NCI-H510A (cell line): ENCODE data around the gene RGMA.

Source experiments
- DNase-seq: peaks from one replicate; lab custom pipeline; 2025; lab: John Stamatoyannopoulos, UW

RGMA gene, protein sequence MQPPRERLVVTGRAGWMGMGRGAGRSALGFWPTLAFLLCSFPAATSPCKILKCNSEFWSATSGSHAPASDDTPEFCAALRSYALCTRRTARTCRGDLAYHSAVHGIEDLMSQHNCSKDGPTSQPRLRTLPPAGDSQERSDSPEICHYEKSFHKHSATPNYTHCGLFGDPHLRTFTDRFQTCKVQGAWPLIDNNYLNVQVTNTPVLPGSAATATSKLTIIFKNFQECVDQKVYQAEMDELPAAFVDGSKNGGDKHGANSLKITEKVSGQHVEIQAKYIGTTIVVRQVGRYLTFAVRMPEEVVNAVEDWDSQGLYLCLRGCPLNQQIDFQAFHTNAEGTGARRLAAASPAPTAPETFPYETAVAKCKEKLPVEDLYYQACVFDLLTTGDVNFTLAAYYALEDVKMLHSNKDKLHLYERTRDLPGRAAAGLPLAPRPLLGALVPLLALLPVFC

DNA sequence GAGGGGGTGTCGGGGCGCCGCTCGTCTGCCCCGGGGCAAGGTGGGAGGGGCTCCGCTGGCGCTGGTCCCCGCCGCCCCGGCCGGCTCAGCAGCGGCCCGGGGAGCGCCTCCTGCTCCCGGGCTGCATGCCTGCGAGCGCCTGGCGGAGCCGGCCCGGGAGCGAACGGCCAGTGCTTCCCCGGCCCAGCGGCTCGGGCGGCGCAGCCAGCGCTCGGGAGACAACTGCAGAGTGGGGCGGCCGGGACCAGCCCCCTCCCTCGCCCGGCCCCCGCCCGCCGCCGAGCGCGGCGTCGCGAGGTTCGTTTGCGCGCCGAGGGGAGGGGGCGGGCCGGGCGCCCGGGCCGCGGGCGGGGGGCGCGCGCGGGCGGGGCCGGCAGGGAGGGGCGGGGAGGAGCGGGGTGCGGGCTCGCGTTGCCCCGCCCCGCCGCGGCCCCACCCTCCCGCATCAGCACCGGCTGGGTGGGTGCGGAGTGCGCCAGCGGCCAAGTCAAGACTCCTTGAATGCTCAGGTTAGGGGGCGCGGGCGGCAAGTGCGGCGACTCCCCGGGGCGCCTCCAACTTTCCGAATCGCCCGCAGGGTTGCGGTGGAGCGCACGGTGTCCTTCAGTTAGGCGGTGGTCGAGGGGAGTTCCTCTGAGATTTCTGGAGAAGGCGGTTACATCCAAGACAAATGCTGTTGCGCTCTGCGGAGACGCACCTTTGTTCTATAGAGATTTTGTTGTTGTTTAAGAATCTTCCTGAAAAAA lies at the start of gene RGMA:
RGMA (minus strand) TSS at position 231 of the 746 bp plus-strand sequence. CDS start 279 bp downstream, outside the sequence.
- no peak for DNase-seq

DNA sequence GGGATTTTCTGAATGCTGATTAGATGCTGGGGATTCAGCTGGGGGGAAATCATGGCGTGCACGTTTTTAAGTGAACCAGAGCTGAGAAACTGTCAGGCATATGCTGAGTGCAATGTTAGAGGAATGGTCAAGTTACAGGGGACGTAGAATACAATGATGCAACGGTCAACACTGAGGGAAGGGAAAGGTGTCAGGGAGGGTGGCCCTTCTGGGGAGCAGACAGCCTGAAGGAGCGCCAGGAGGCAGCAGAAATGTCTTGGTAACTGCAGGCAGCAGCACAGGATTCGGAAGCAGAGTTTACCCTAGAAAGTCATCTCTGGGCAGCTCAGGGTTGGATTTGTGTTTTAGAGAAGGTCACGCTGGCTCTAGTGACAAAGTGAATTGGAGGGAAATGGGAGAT lies 47.6 kb upstream of the RGMA start:
- DNase-seq, result no peak

DNA sequence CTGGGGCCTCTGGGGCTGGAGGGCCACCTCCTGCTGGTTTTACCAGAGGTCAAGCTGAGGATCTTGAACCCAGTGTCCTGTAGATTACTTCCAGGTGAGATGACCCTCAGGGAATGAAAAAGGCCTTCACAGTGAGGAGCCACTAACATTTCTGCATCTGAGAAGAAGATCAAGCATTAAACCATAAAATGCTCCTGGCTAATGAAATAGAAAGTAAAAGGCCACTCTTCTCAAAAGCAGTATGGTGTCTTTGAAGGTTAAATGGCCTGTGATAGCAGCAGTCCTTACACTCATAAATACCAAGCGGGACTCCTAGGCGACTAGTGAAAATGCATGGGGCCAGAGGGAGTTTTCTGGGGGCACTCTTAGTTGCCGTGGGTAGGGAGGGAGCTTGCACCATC lies 47.0 kb upstream of the RGMA start:
- DNase-seq, result no peak

DNA sequence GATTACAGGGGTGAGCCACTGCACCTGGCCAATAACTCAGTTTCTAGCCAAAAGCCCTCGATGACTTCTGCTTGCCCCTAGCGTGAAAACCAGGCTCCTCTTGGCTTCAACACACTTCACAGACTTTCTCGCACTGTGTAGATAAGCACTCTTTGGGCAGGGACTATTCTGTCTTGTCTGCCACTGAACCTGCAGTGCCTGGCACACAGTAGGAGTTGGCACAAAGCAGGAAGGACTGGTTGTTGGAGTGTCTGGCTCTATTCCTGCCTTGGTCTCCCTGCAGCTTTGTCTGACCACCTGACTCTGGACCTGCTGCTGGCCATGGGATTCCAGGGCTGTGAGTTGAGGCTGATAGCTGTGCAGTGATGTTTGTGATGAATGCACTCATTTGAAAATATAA lies 46.4 kb upstream of the RGMA start:
- DNase-seq, result no peak

DNA sequence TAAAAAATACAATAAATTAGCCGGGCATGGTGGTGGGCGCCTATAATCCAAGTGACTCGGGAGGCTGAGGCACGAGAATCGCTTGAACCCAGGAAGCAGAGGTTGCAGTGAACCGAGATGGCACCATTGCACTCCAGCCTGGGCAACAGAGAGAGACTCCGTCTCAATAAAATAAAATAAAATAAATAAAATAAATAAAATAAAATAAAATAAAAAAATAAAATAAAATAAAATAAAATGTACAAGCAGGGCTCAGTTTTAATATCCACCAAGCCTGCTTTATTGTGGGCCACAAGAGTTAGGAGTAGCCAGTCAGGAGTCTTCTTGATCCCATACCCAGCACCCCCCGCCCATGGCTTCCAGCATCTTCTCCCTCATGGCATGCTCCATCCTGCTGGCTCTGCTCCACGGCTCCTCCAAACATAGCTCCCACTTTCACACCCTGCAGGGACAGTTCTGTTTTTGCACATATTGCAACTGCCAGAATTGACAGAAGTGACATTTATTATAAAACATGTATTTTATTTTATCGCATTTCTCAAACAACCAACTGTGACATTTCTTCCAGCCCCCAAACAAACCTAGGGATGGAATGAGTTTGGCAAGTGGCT lies 42.6 kb upstream of the RGMA start:
- no peak for DNase-seq

DNA sequence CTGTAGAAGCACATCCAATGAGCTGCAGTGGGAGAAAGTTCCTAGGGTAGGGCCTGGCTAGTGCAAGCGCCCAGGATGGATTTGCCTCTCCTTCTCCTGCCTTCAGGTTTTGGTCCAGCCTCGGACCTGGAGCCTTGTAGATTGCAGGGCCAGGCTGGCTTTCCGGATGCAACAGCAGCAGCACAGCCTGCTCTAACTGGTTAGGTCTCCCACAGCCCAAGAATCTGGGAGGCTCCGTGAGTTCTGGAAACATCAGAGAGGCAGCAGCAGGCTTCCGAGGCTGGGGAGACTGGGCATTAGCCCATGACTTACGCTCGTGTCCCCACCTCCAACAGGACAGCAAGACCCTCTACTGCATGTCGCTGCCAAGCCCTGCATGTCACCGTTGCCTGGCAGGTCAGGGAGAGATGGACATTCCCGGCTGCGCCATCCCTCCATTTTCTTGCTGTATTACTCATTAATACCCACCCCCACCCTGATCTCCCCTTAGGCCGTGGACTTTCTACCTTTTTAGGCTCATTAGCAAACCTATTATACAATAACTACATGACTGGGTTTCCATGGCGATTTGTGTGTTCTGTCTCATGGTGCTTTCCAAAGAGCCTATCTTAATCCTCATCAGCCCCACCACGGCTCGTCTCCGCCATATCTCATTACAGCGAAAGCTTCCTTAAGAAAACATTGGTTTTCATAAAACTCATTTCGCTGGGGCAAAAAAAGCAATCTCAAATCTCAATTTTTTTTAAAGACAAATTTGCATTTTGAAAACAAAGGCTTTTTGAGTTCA lies 40.9 kb upstream of the RGMA start:
- DNase-seq, result no peak

DNA sequence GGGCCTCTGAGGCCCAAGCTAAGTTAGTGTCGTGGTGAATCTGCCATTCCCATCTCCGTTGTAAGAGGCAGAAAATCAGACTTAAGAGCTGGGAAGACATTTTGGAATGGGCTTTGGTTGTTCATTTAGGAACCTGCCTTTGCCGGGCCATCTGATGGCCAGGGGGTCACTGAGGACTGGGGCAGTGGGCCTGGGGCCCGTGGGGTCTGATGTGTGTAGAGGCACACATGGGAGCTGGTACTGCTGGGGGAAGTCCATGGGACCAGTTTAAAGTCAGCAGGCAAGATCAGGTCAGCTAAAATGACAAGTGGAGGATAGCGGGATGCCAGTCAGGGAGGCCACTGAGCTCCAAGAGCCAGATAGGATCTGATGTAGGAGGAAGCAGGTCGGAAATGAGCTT lies 38.3 kb upstream of the RGMA start:
- no peak for DNase-seq

DNA sequence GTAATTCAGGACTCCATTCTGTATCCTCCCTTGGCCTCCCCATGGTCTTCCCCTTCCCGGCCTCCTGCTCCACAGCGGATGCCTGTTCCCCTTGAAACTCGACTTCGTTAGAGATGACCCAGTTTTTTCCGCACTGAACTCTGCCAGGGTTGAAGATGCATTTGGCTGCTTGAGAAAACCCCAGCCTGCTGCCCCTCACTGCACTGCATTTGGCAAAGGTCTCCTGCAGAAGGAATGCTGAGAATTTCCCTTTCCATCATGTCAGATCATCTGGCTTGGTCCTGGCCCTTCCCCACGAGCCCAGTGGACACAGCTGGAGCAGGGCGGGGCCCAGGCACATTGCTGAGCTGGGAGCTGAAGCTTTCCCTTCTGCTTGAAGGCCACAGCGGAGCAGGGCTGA lies 37.6 kb upstream of the RGMA start:
- DNase-seq, result no peak

DNA sequence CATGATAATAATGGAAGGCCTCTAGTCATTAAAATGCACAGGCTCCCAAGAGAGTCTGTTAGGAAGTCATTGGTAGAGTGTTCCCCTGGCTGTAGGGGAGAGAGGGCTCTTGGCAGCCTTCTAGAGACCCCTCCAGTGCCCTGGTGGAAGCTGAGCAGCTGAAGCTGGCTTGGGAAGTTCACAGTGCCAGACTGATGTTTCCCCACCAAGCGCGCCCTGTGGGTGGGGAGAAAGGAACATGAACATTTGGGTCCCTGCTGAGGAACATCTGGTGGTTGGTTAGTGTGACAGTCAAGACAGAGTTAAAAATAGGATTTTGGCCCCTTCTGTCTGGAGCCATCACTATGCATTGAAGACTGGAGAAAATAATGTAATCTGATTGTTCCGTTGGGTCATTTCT lies 37.1 kb upstream of the RGMA start:
- no peak for DNase-seq

DNA sequence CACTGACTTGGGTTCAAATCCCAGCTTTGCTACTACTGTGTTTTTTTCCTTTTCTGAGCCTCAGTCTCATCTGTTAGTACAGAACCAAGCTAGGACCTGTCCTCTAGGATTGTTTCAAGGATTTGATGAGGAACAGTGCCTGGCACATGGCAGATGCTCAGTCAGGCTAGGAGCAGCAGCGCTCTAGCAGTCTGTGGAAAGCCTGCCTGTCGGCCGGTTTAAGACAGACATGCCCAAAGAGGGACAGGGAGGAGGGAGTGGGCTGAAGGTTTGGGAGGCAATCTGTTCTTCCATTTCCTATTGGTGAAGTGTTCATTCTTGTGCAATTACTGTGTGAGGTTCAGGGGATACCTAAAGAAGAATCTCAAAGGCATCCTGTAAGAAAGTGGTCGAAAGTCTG lies 35.1 kb upstream of the RGMA start:
- DNase-seq, result no peak

DNA sequence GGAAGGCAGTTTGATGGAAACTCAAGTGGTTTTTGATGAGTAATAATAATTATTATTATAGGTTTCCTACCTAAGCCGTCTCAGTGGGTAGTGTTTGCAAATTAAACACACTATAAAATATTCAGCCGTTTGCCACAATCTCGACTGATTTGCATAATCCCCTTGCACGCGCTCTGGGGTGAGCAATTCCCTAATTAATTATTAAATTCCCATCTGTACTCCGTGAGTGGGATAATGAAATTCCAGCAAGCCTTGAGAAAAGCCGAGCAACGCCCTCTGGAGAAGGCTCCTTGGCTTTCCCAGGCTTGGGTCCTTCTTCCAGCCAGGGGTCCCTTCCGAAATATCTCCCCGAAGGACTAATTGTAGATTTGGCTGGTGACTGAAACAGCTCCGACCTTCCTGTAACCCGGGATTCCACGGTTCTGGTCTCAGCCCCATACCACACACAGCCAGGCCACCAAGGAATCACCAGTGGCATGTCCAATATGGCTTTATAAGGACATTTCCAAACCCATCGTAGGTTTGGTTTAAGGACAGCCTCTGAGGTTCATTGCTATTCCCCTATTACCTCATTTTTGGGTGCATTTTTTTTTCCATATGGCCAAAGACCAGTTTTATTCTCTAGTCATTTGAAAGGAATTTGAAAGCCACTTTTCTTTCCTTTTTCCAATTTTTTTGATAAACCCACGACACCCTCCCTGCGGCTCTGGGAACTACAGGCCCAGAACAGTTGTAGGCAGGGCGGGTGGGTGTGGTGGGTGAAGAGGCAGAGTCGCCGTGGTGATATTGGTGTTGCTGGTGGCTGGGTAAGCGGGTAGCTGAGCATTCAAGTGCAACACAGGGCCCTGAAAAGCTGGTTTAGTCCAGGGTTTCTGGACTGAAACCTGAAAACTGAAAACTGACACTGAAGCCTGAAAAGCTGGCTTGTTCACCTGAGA lies 33.2 kb upstream of the RGMA start:
- DNase-seq, result no peak

DNA sequence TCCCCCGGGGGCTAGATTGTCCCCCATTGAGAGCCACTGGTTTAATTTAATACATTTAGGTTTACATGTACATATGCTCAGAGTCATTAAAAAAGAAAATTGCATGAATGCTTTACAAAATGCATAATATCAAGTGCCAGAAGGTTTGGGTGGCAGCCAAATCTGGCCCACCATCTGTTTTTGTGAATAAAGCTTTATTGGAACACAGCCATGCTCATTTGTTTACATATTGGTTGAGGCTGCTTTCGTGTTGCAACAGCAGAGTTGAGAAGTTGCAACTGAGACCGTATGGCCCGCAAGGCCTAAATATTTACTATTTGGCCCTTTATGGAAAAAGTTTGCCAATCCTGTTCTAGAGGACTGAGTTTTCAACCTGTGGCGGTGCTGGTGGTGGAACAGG lies 32.1 kb upstream of the RGMA start:
- DNase-seq, result no peak

DNA sequence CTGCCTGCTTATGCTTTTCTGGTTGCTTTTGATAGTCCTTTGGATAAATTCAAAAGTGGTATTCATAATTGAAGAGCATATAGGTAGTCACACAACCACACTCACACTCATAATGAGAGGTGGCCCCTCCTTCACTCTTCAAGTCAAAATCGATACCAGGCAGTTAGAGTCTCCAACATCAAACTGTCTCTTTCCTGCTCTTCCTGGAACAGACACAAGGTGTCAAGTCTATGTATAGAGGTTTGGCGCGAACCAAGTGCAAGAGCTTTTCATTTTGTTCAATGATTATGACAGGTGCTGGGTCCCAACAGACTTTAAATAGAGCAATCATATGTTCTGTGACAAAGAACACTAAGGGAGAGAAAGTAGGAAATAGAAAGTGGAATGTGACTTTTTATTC lies 29.9 kb upstream of the RGMA start:
- no peak for DNase-seq

DNA sequence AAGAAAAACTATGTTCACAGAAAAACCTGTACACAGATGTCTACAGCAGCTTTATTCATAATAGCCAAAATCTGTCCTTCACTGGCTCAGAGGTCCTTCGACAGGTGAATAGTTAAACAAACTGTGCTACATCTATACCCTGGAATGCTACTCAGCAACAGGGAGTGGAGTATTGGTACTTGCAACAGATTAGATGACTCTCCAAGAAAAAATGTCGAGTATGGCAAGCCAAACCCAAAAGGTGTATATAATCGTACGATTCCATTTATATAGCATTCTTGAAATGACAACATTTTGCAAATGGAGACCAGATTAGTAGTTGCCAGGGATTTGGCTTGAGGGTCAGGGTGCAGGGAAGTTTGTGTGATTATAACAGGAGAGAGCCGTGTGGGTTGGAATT lies 22.4 kb upstream of the RGMA start:
- DNase-seq, result no peak

DNA sequence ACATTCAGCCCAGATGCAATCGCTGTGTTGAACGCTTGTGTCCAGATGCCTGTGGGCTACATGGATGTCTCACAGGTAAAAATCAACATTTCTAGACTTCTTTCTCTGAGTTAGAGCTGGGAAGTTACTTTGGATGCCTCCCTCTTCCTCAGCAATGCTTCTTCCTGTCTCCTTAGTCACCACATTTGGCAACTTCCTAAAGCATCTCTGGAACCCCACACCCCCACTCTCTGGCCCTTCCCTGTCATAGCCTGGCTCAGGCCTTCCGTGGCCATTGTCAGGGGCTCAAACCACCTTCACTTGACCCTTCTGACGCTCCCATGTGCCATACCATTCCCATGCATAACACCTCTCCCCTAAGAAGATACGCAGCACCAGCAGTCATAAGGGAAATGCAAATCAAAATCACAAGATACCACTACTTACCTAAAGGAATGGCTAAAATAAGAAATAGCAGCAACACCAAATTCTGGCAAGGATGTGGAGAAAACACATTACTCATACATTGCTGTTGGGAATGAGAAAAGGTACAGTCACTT lies 21.6 kb upstream of the RGMA start:
- no peak for DNase-seq

DNA sequence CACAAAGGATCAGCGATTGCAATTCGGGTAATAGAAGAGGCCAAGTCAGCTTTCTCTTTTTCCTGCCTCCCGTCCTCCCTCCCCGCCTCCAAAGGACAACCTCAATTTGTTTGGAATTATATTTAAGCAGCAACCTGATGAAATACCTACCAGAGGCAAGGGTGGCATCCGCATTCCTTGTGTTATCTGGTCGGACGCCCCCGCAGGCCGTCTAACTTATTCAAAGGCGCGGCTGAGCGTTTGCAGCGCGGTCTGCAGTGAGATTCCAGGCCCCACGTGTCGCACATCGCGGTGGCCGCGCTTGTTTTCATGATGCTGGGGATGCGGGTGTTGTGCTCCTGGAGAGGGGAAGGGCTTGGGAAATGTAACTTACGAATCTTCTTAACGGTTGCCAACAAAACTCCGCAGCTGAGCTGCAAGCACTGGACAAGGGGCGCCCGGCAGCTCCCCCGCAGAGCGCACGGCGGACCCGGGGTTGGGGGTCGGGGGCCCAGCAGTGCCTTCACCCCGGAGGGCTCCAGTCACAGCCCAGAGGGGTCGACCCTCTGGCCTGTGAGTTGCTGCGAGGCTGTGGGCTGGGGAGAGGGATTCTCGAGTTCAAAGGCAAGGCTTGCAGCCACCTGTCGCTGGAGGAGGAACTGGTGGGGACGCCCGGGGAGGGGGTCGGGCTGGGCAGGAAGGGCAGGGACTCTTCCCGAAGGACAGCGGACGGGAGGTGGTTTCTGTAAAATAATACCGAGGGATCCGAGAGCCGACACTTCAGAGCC lies 20.5 kb upstream of the RGMA start:
- DNase-seq, result no peak

DNA sequence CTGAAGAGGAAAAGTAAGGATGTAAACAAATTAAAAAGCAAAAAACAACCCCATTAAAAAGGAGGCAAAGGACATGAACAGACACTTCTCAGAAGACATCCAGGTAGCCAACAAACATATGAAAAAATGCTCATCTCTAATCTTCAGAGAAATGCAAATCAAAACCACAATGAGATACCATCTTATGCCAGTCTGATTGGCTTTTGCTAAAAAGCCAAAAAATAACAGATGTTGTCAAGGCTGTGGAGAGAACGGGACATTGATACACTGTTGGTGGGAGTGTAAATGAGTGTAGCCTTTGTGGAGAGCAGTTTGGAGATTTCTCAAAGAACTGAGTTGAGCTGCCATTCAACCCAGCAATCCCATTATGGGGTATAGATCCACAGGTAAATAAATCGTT lies 18.6 kb upstream of the RGMA start:
- no peak for DNase-seq

DNA sequence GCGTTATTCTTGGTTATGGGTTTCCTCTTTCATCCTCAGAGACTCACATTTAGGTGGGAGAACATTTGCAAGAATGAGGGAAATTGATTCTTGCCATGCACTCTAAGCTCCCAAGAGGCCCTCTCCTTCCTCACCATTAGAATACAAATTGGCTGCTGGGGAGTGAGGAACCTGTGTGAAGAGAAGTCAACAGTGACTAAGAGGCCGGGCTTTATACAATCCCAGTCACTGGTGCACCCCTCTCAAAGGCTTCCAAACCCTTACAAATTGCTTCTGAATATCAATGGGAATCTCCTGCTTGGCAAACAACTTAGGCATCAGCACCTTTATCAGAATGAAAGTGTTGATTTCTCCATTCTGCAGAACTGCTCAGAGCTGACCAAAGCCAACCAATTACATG lies 16.5 kb upstream of the RGMA start:
- DNase-seq, result no peak

DNA sequence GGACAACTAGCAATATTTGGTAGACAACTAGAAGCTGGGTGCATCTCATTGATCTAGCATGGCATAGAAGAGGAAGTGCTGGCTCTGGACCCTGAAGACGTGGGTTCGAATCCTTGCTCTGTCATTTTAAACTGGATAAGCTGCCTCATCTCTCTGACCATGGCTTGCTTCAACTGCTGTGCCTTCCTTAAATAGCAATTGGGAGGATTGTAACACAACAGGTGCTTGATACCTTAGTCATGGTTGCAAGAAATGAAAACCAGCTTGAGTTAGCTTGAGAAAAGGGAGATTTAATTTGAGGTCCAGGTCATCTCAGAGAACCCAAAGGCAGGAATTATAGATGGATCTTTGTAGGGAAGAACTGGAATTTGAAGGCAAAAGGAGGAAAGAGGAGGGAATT lies 14.8 kb upstream of the RGMA start:
- no peak for DNase-seq

DNA sequence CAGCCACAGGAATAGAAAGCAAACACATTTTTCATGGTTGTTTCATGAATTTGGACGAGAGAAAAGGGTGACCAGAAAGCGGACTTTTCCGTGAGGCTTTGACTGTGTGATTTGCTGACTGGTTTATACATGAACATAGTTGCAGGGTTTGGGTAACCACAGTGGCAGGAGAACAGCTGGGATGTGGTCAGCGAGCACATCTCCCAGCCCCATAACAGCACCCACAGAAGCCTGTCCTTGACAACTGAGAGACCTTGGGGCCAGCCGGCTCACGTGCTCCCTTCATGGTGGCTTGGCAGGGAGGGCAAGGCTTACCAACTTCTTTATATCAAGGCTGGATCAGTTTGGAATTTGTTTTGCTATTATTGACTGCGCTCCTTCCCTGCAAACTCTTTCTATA lies 13.2 kb upstream of the RGMA start:
- no peak for DNase-seq
